ENCODE measurements around the gene TINAGL1.
"Not testable (repeated sequence)": the region's sequence is repeated elsewhere in the genome, so short reads cannot be mapped to it uniquely, and the experiment has no call there.

TINAGL1 gene

DNA sequence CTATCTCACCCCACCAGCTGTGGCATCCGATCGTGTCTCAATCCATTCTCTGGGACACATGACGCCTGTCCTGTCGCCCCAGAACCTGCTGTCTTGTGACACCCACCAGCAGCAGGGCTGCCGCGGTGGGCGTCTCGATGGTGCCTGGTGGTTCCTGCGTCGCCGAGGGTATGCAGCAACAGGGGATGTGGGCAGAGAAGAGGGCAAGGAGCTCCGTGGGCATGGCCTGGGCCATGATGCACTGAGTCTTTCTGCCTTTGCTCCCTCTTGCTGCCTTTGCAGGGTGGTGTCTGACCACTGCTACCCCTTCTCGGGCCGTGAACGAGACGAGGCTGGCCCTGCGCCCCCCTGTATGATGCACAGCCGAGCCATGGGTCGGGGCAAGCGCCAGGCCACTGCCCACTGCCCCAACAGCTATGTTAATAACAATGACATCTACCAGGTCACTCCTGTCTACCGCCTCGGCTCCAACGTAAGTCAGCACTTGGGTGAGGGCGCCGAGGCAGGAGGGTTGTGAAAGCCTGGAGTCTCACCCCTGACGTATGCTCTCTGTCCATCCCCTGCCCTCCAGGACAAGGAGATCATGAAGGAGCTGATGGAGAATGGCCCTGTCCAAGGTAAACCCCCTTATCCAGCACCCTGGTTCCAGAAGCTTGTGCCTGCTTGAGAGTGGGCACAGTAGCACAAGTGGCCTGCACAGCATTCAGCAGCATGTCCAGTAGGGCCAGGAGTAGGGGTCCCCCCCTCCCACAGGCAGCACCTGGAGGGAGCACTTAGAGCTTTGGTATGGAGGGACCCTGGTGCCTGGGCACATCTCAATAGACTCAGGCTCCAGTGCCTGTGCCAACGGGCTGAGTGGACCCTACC lies 8.8 kb downstream of the TINAGL1 start:
- Histone ChIP-seq H3K36me3 (no peaks in the 10 kb centered on the region), H3K4me3 (ENCODE audit: low read depth, low read length) (no peak overlapping the region), H3K4me1 (peaks cover 11% of the 10 kb centered on the region), H3K9me3 (no peaks in the 10 kb centered on the region), H3K27me3 (no peaks in the 10 kb centered on the region)
- DNase-seq = no peak
- TF ChIP-seq, protein P1, sequence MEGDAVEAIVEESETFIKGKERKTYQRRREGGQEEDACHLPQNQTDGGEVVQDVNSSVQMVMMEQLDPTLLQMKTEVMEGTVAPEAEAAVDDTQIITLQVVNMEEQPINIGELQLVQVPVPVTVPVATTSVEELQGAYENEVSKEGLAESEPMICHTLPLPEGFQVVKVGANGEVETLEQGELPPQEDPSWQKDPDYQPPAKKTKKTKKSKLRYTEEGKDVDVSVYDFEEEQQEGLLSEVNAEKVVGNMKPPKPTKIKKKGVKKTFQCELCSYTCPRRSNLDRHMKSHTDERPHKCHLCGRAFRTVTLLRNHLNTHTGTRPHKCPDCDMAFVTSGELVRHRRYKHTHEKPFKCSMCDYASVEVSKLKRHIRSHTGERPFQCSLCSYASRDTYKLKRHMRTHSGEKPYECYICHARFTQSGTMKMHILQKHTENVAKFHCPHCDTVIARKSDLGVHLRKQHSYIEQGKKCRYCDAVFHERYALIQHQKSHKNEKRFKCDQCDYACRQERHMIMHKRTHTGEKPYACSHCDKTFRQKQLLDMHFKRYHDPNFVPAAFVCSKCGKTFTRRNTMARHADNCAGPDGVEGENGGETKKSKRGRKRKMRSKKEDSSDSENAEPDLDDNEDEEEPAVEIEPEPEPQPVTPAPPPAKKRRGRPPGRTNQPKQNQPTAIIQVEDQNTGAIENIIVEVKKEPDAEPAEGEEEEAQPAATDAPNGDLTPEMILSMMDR (IDR thresholded peaks at IDR 0.05; ENCODE audit: low read depth, low read length) = no peak

DNA sequence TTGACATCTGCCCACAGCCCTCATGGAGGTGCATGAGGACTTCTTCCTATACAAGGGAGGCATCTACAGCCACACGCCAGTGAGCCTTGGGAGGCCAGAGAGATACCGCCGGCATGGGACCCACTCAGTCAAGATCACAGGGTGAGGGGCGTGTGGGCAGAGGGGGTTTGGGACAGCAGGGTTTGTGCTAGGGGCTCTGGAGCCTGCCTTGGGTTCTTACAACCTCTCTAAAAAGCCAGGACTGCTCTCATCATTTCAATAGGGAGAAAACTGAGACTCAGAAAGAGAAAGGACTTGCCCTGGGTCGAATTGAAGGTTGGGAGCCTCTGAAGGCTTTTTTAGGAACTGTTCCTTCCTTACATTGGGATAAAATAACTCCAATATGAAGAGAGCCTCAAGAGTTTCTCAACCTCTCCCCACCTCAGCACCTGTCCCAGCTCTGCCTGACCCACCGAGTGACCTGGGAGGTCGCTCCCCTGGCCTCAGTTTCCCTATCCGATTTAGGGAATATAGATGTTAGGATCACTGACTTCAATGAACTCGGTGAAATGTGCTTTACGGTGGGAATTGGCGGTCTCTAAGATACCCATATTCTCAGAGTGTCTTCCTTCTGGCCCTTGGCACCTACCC lies 9.5 kb downstream of the TINAGL1 start:
- no peaks in the 10 kb centered on the region for H3K36me3 ChIP-seq
- no peak overlapping the region for H3K4me3 ChIP-seq (ENCODE audit: low read depth, low read length)
- no peaks in the 10 kb centered on the region for H3K27me3 ChIP-seq
- H3K4me1 ChIP-seq = peaks cover 11% of the 10 kb centered on the region
- TF ChIP-seq, protein P1 (IDR thresholded peaks at IDR 0.05; ENCODE audit: low read depth, low read length) = no peak
- H3K9me3 ChIP-seq = no peaks in the 10 kb centered on the region
- DNase-seq = no peak

DNA sequence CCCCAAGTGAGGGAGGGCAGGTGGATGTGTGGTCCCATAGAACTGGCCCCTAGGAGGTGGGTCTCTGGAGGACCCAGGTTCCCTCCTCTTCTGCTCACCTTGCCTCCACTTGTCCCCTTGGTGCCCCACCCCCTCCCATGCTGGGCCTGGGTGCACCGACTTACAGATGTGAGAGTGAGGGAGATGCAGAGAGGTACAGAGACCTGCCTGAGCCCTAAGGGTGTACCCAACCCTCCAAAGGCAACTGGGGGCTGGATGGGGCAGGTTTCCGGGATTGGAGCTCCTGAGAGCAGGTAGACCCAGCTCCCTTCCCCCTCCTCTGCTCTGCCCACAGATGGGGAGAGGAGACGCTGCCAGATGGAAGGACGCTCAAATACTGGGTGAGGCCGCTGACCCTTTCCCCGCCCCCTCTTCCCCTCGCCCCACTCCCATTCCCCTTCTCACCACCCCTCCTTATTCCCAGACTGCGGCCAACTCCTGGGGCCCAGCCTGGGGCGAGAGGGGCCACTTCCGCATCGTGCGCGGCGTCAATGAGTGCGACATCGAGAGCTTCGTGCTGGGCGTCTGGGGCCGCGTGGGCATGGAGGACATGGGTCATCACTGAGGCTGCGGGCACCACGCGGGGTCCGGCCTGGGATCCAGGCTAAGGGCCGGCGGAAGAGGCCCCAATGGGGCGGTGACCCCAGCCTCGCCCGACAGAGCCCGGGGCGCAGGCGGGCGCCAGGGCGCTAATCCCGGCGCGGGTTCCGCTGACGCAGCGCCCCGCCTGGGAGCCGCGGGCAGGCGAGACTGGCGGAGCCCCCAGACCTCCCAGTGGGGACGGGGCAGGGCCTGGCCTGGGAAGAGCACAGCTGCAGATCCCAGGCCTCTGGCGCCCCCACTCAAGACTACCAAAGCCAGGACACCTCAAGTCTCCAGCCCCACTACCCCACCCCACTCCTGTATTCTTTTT lies 10.3 kb downstream of the TINAGL1 start:
- no peaks in the 10 kb centered on the region for H3K9me3 ChIP-seq
- H3K4me3 ChIP-seq (ENCODE audit: low read depth, low read length) = no peak overlapping the region
- no peaks in the 10 kb centered on the region for H3K27me3 ChIP-seq
- DNase-seq = no peak
- H3K36me3 ChIP-seq = no peaks in the 10 kb centered on the region
- TF ChIP-seq, protein P1 (IDR thresholded peaks at IDR 0.05; ENCODE audit: low read depth, low read length) = no peak
- peaks cover 11% of the 10 kb centered on the region for H3K4me1 ChIP-seq

DNA sequence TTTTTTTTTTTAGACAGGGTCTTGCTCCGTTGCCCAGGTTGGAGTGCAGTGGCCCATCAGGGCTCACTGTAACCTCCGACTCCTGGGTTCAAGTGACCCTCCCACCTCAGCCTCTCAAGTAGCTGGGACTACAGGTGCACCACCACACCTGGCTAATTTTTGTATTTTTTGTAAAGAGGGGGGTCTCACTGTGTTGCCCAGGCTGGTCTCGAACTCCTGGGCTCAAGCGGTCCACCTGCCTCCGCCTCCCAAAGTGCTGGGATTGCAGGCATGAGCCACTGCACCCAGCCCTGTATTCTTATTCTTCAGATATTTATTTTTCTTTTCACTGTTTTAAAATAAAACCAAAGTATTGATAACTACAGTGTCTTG lies 11.0 kb downstream of the TINAGL1 start:
- H3K4me3 ChIP-seq (ENCODE audit: low read depth, low read length); H3K9me3 ChIP-seq; H3K27me3 ChIP-seq; DNase-seq; H3K36me3 ChIP-seq: not testable (repeated sequence)
- peaks cover 11% of the 10 kb centered on the region for H3K4me1 ChIP-seq

DNA sequence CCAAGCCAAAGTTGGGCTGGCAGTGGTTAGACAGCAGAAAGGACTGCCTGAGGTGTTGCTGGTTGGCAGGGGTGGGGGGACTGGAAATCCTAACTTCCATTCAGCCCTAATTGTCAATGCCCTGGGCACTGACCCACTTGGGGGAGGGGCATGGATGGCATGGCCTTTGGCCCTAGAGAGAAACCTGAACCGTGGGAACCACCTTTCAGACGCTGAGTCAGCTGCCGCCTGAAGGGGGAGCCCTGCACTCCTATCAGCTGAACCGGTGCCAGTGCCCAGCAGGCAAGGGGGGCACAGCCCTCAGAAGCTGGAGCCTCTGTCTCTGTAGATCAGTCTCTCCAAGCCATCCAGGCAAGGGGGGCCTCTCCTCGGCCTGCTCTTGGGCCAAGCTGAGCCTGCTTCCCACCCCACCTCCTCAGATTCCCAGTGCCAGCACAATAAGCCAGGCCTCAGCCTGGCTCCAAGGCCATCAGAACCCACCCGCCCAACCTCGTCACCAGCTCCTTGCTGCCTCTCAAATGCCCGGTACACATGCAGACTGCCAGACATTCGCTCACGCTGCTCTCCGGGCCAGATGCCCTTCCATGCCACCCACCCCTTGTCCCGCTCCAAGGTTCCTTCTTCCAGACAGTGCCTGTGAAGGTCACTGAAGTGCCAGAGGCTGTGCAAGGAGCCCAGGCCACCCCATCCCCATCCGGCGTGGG lies 11.6 kb downstream of the TINAGL1 start:
- no peaks in the 10 kb centered on the region for H3K36me3 ChIP-seq
- no peak overlapping the region for H3K4me3 ChIP-seq (ENCODE audit: low read depth, low read length)
- peaks cover 11% of the 10 kb centered on the region for H3K4me1 ChIP-seq
- TF ChIP-seq, protein P1 (IDR thresholded peaks at IDR 0.05; ENCODE audit: low read depth, low read length) = peak; percentile 65
- peak; percentile 41 for DNase-seq
- no peaks in the 10 kb centered on the region for H3K9me3 ChIP-seq
- no peaks in the 10 kb centered on the region for H3K27me3 ChIP-seq
